HPDE6-E6E7 (cell line): Measurements from ENCODE around the gene HRCT1.
"Not testable (repeated sequence)": the region's sequence is repeated elsewhere in the genome, so short reads cannot be mapped to it uniquely, and the experiment has no call there.

Experiments
- DNase-seq: peaks from one replicate; pipeline ENCODE4 v3.0.0; 2011; ENCODE audit warnings: missing footprints; ENCODE audit errors: extremely low spot score

Gene HRCT1

DNA sequence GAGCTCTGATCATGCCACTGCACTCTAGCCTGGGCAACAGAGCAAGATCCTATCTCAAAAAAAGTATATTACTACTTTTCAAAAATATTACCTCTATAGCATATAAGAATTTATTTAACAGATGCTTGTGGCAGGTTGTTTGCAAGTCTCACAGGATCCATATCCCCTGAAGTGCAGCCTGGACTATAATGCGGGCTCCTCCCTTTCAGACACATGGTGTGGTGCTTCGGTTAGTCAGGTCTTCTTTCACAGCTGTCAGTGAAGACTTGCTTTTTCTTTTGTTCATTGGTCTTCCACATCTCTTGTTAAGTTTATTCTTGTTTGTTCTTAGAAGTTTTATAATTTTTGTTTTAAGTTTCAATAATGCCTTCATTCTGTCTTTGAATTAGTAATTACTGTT lies 9.4 kb upstream of the HRCT1 start:
- no peak for DNase-seq

DNA sequence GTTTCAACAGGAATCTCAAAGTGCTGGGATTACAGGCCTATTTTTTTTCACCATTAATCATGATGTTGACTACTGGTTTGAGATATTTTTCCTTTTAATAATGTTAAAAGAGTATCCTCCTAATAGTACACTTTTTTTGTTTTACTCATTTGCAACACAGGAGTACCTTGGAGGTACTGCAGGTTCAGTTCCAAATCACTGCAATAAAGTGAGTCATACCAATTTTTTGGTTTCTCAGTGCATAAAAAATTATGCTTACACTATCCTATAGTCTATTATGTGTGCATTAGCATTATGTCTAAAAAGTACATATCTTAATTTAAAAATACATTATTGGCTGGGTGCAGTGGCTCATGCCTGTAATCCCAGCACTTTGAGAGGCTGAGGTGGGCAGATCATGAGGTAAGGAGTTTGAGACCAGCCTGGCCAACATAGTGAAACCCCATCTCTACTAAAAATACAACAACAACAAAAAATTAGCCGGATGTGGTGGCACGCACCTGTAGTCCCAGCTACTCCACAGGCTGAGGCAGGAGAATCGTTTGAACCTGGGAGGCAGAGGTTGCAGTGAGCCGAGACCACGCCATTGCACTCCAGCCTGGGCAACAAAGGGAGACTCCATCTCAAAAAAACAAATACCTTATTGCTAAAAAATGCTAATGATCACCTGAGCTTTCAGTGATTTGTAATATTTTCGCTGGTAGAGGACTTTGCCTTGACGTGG lies 8.5 kb upstream of the HRCT1 start:
- not testable (repeated sequence) for DNase-seq

DNA sequence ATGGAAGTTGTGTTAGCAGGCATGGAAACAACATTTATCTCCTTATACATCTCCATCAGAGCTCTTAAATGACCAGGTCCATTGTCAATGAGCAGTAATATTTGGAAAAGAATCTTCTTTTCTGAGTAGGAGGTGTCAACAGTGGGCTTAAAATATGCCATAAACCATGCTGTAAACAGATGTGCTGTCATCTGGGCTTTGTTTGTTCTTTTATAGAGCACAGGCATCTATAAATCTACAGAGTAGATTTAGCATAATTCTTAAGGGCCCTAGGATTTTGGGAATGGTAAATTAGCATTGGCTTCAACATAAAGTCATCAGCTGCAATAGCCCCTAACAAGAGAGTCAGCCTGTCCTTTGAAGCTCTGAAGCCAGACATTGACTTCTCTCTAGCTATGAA lies 7.7 kb upstream of the HRCT1 start:
- no peak for DNase-seq

DNA sequence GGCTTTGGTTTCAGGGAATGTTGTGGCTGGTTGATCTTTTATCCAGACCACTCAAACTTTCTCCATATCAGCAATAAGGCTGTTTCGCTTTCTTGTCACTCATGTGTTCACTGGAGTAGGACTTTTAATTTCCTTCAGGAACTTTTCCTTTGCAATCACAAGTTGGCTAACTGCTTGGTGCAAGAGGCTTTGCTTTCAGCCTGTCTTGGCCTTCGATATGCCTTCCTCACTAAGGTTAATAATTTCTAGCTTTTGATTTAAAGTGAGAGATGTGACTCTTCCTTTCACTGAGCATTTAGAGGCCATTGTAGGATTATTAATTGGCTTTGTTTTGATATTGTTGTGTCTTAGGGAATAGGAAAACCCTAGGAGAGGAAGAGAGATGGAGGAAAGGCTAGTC lies 7.0 kb upstream of the HRCT1 start:
- DNase-seq: no peak

DNA sequence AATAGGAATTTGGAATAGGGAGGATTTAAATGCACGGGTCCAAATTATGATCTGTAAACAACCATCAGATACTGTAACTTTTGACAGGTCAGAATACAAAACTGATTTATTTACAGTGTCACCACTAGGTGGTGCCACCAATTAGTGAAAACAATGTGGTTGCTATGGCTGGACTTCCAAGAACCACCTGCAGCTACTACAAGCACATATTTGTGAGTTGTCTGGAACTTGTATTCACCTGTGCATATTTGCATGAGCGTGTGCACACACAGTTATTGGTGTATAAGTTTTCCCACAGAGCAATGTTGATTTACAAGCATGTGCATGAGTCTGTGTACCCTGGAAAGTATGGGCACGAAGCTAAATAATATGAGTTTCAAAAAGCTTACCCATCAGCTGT lies 3.0 kb upstream of the HRCT1 start:
- peak; percentile 45 for DNase-seq

DNA sequence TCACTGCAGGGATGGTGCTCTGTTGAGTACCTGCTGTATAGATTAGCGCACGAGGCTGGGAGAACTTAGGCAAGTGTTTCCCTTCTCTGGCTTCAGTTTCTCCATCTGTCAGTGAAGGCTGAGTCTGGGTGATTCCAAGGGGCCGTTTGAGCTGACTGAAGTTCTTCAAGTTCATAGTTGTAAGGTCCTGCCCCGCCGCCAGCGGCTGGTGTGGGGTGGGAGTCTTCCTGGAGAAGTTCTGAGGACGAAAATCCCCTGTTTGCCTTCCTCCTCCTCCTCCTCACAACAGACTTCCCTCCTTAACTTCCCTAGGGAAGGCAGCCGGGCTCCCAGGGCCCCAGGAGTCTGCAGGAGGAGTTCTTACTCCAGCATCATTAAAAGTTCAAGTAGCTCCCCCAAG lies 1.7 kb upstream of the HRCT1 start:
- no peak for DNase-seq

DNA sequence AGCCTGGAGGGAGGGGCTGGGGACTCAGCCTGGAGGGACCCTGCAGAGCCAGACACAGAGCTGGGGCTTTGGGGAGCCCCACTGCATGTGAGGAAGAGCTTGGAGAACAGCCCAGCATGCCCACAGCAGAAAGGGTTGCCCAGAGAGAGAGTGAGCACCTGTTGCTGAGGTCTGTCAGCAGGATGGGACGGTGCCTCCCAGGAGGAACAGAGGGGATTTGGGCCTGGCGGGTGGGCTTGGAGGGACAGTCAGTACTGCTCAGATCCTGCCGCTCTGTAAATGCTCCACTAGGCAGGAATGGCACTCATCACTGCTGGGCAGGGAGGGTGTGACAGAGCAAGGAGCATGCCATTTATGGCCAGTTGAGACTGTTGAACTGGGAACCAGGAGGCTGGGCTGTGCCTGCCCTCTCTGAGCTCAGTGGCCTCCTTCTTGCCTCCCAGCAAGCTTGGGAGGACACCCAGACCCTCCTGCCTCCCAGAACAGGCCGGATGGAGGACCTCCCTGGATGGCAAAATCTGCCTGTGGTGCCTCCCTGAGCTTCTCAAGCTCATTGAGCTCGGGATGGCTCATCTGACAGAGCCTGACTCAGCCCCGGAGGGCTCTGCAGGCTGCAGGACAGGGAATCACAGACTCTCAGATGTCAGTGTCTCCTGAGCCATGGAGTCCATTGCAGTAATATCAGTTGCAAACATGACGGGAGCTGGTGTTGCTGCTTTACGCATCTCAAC lies 786 bp upstream of the HRCT1 start:
- peak; percentile 54 for DNase-seq

DNA sequence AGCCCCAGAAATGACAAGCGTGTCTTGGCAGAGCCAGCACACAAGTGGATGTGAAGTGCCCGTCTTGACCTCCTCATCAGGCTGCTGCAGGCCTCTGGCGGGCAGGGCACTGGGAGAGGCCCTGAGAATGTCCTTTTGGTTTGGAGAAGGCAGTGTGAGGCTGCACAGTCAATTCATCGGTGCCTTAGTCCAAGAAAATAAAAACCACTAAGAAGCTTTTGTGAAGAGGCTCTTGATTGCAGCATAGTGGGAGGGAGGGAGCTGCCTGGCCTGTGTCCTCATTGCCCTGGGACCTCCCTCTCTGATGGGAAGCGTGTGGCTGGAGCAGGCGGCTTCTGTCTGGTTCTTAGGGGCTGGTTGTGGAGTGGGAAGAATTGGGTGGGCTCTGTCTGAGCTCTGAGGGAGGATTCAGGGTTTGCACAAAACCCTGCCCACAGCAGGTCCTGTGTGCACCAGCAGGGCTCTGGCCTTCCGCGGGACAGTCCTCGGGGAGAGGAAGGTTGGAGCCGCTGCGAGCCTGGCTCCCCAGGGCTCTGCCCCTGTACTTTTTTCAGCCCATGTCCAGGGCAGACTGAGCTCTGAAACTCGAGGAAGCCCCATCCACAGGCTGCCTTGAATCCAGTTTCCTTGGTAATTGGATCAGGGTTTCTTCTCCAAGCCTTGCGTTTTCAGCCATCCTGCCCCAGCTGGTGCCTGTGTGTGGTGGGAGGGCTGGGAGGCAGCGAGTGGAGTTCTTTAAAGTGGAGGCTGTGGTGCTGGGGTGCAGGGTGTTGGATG lies 1.1 kb downstream of the HRCT1 start:
- no peak for DNase-seq

DNA sequence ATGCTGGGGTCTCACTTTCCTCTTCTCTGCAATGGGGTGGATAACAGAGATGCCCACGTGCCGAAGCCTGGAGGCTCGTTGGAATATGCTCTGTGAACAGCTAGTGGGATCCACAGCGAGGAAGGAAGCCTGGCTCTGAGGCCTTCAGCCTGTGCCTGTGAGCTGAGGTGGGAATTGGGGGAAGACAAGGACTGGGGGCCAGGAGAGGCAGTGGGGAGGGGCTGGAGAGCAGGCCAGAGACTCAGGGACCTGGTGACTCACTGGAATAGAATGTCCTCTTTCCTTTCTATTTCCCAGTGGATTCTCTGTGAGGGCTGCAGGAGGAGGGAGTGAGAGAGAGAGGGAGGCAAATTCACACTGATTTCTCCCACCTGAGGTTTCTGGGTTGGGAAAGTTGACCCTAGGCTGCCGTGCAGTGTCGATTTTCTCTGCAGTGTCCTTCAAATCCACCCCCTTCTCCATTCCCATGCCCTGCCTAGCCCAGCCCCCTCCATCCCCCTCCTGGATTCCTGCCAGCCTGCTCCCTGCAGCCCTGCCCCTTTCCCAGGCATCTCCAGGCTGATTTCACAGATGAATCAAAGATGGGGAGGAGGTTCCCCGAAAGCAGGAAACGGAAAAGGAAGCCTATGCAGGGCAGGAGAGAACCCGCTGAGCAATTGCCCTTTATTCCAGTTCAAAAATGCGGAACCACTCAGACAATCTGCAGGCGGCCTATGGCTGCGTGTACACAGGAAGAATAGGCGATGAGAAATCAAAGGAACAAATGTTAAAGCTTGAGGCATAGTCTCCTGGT lies 1.9 kb downstream of the HRCT1 start:
- peak; percentile 71 for DNase-seq

DNA sequence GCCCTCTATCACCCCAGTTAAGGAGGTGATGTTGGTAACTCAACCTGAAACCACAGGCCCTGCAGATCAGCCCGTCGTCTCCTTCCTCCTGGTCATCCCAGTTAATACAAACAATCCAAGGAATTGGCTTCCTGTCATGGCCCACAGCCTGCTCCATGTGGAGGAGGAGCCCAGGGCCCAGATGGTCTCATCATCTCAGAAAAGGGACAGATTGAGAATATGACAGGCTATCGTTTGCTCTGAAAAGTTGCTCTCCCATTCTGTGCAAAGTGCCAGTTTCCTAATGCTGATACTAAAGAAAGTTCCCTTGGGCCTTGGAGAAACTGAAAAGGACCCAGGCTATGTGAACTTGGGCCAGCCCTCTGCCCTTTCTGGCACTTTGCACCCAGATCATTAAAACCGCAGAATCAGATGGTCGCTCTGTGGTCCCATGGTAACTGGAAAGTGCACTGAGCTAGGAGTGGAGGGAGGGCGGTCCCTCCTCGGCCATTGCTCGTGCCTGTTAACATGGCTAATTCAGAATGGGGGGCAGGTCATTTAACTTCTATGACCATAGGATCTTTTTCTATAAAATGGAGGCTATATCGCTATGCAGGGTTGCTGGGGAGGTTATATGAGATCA lies 2.6 kb downstream of the HRCT1 start:
- DNase-seq: no peak

DNA sequence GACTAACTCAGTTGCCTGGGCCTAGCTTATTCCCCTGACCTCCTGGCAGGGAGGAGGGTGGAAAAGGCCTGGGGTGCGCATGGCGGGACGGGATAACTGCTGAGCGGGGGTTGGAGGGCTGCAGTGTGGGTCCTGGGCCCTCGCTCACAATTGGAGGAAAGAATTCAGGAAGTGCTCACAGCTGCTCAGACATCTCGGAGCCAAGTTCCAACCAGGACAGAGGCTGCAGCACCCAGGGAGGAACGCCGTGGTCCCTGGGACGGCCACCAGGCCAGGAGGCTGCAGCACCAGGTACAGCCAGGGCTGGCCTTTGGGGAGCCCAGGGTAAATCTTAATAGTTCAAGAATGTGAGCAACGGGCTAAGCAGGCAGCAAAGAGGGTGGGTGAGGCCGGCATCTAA lies 3.3 kb downstream of the HRCT1 start, which contains the start of gene SPAAR:
Gene SPAAR (plus strand): TSS at position 217 of the 400 bp plus-strand sequence. CDS start 974 bp downstream, outside the sequence.
- no peak for DNase-seq

DNA sequence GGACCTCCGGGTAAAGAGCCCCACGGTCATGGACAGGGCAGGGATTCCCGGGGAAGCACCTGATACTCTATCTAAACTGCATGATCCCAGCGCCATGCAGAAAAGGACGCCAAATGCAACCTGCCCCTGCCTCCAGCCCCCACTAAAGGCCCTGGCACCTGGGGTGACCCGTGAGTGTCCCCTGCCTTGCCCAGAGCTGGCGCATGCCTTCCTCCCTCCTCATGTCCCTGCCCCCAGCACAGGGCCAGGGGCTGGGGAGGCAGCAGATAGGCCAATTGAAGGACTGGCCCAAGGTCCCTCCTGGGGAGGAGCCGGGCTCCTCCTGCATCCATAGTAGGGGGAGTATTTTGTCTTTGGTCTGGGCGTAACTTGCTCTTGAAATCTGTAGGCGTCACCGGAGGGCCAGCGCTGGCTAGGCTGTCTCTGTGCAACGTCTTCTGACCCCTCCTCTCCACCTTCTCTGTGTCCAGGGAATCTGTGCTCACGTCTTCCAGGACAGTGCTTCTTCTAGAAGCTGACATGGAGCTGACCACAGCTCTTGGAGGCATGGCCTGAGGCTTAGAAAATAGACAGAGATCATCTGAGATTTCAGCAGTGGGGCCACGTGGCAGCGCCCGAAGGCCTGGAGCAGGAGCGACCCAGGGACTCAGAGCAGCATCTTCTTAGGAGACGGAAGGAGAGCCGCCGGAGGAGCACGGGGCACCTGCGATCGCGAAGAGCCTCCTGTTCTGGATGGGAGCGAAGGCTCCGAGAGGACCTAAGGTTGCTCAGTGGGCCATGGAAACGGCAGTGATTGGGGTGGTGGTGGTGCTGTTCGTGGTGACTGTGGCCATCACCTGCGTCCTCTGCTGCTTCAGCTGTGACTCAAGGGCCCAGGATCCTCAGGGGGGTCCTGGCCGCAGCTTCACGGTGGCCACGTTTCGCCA lies 3.9 kb downstream of the HRCT1 start:
- DNase-seq: no peak

DNA sequence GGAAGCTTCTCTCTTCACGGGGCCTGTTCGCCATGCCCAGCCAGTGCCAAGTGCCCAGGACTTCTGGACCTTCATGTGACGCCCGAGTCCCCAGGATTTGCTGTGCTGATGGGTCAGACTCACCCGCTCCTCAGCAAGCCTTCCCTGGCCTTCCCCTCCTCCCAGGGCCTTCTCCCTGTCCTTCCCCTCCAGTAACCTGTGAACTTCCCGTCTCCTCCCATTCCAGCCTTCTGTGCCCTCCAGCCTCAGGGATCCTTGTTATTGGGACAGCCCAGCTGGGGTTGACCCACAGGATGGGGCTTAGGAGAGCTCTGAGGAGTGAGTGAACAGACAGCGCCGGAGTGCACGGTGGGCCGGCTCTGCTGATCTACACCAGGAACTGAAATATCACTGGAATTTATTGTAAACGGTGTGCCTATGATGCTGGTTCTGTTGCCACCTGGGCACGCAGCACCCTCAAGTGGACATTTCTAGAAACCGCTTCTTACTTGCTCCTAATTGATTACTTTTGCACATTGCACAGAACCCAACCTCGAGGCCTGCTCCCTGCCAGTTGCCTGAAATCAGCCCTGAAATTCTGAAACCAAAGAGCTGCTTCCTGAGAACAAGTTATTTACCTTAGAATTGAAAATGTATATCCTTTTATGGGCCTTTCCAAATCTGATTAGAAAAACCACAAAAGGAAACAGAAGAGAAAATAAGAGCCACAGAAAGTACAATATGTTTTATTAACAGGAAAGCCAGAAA lies 4.8 kb downstream of the HRCT1 start:
- DNase-seq: peak; percentile 61

DNA sequence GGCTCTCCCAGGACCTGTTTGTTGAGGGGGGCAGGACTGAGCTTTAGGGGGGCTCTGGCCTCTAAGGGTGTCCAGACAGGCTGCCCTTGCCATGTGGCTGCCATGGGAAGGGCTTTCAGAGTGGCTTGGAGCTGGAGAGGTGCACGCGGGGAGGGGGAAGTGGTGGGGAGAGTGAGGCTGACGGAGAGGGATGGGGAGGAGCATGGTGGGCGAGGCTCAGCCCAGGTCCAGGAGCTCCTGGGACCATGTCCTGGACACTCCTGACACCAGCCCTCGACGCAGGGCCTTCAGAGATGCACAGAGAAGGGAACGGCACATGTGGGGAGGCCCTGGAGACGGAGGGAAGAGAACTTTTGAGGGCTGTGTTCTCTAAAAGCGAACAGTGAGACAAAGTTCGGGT lies 5.7 kb downstream of the HRCT1 start:
- no peak for DNase-seq

DNA sequence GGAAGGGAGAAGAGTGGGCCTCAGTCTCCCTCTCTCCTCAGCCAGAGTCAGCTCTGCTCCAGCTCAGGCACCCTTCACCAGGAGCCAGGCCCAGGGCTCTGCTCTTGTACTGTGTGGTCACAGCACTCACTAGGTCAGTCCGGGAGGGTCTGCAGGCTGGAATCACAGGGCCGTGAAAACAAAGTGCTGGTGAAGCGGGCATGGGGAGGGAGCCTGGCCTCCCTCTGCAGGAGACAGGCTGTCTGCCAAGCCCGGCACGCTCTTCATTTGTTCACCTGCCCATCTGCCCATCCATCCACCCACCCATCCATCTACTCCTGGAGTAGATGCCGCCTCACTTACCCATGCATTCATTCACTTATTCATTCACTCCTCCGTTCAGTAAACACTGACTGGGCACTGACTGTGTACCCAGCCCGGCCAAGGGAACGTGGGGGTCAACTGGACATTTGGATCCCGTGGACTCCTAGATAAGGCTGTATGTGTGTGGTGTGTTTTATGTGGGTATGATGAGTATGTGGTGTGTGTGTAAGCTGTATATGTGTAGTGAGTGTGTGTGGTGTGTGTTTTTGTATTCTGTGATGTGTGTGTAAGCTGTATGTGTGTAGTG lies 6.9 kb downstream of the HRCT1 start:
- no peak for DNase-seq

DNA sequence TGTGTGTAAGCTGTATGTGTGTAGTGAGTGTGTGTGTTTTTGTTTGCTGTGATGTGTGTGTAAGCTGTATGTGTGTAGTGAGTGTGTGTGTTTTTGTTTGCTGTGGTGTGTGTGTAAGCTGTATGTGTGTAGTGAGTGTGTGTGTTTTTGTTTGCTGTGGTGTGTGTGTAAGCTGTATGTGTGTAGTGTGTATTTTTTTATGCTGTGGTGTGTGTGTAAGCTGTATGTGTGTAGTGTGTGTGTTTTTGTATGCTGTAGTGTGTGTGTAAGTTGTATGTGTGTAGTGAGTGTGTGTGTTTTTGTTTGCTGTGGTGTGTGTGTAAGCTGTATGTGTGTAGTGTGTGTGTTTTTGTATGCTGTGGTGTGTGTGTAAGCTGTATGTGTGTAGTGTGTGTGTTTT lies 7.4 kb downstream of the HRCT1 start:
- DNase-seq: not testable (repeated sequence)

DNA sequence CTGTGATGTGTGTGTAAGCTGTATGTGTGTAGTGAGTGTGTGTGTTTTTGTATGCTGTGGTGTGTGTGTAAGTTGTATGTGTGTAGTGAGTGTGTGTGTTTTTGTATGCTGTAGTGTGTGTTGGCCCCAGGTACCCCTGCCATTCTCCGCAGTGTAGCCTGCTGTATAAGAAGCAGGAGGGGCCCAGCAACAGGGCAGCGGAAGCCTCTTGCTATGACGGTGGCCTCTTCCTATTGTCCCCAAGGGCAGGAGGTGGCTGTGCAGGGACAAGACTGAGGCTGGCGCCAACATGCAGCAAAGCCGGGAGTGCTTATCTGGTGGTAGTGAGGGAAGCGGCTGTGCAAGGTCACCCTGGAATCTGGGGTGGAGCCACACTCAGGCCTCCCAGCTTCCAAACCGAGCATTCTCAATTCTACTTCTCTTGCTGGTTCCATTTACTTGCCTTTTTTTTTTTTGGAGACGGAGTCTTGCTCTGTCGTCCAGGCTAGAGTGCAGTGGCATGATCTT lies 8.4 kb downstream of the HRCT1 start:
- no peak for DNase-seq

DNA sequence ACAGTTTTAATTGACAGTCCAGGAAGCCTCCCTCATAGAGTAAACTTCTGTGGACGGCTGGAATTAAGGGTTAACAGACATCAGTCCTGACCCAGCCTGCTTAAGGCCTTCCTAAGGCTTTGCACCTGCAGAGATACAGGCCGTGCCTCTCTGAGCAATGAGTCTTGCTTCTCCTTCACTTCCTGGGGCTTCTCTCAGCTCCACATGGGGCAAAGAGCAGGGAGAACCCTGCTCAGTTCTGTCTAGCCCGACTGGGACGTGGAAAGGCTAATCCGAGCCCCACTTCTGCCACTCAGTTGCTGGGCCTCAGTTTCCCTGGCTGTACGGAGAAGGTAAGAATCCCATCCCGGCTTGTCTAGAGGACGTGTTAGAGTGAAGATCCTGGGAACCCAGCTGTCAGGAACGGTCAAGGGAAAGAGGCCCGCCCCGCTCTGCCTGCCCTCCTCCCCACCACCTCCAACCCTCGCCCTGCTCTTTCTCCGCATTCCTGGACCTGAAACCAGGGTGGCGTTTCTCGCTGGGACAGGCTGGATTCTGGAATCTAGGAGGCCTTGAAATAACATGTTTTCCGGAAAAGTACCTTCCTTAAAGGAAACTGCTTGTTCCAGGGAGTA lies 9.8 kb downstream of the HRCT1 start:
- DNase-seq: no peak
